SK-N-SH treated with all-trans-retinoic acid at 6 μM for 48 hours (cell line): Measurements from ENCODE around the gene KIAA1671.

Experiments
- ATAC-seq: fragments of 200-7000 bp; cut with Tn5 transposase; 3 replicates; pipeline ENCODE4 v1.9.1; 2020; ENCODE audit warnings: mild to moderate bottlenecking, moderate library complexity
- ARNTL ChIP-seq: fragments of 450-650 bp; formaldehyde crosslinking; IDR thresholded peaks from 2 replicates; pipeline ENCODE4 v1.5.0; 2020; ENCODE audit warnings: low read depth, mild to moderate bottlenecking, moderate library complexity, borderline replicate concordance
- BACH2 ChIP-seq: fragments of 250-450 bp; sonication (Bioruptor Pico); IDR thresholded peaks from 2 replicates; pipeline ENCODE4 v1.9.0; 2021; ENCODE audit warnings: mild to moderate bottlenecking, borderline replicate concordance
- CREB5 ChIP-seq: fragments of 250-450 bp; sonication (Bioruptor Pico); IDR thresholded peaks from 2 replicates; pipeline ENCODE4 v1.5.1; 2020; ENCODE audit warnings: low read depth, mild to moderate bottlenecking, moderate library complexity
- ESRRG ChIP-seq: fragments of 250-450 bp; sonication (Bioruptor Pico); IDR thresholded peaks from 2 replicates; pipeline ENCODE4 v1.6.1; 2021; ENCODE audit warnings: mild to moderate bottlenecking
- ISL1 ChIP-seq: fragments of 250-450 bp; sonication (Bioruptor Pico); IDR thresholded peaks from 2 replicates; pipeline ENCODE4 v2.1.2; 2022; ENCODE audit warnings: mild to moderate bottlenecking, moderate library complexity
- POU6F1 ChIP-seq: fragments of 250-450 bp; sonication (Bioruptor Pico); IDR thresholded peaks from 2 replicates; pipeline ENCODE4 v1.8.0; 2021; ENCODE audit warnings: low read depth, mild to moderate bottlenecking, moderate library complexity, borderline replicate concordance
- PPARA ChIP-seq: fragments of 250-450 bp; sonication (Bioruptor Pico); IDR thresholded peaks from 2 replicates; pipeline ENCODE4 v1.5.0; 2020; ENCODE audit warnings: mild to moderate bottlenecking, borderline replicate concordance
- RARB ChIP-seq: fragments of 250-450 bp; sonication (Bioruptor Pico); IDR thresholded peaks from 2 replicates; pipeline ENCODE4 v1.8.0; 2021; ENCODE audit warnings: mild to moderate bottlenecking, moderate library complexity
- SNAI2 ChIP-seq: fragments of 250-450 bp; sonication (Bioruptor Pico); IDR thresholded peaks from 2 replicates; pipeline ENCODE4 v1.5.0; 2020; ENCODE audit warnings: mild to moderate bottlenecking, moderate library complexity
- TOX ChIP-seq: fragments of 250-450 bp; sonication (Bioruptor Pico); IDR thresholded peaks from 2 replicates; pipeline ENCODE4 v1.8.0; 2021; ENCODE audit warnings: mild to moderate bottlenecking, moderate library complexity, borderline replicate concordance
- TSHZ2 ChIP-seq: fragments of 250-450 bp; sonication (Bioruptor Pico); IDR thresholded peaks from 2 replicates; pipeline ENCODE4 v1.5.0; 2020; ENCODE audit warnings: mild to moderate bottlenecking, moderate library complexity
- ZC3H10 ChIP-seq: fragments of 250-450 bp; sonication (Bioruptor Pico); IDR thresholded peaks from 2 replicates; pipeline ENCODE4 v1.5.1; 2021; ENCODE audit warnings: mild to moderate bottlenecking, moderate library complexity
- ZFP30 ChIP-seq: fragments of 450-650 bp; formaldehyde crosslinking; IDR thresholded peaks from 2 replicates; pipeline ENCODE4 v1.5.0; 2022; ENCODE audit warnings: mild to moderate bottlenecking, moderate library complexity
- ZNF565 ChIP-seq: fragments of 450-650 bp; formaldehyde crosslinking; conservative IDR thresholded peaks from 2 replicates; pipeline ENCODE4 v1.5.0; 2020; ENCODE audit warnings: low read depth, mild to moderate bottlenecking, moderate library complexity
- ZNF70 ChIP-seq: fragments of 450-650 bp; formaldehyde crosslinking; IDR thresholded peaks from 2 replicates; pipeline ENCODE4 v1.5.0; 2020; ENCODE audit warnings: mild to moderate bottlenecking, moderate library complexity
- ZNF8 ChIP-seq: fragments of 450-650 bp; formaldehyde crosslinking; IDR thresholded peaks from 2 replicates; pipeline ENCODE4 v1.5.0; 2020; ENCODE audit warnings: mild to moderate bottlenecking, moderate library complexity

Gene KIAA1671

GRCh38 chr22:25208328-25208727 lies 255.8 kb downstream of the KIAA1671 start:
- no peak for ATAC-seq
- TF ChIP-seq ZNF70 (CRISPR knock-in tag) (no peak), RARB (CRISPR knock-in tag) (no peak), BACH2 (no peak), SNAI2 (CRISPR knock-in tag) (no peak), ZFP30 (CRISPR knock-in tag) (no peak), PPARA (CRISPR knock-in tag) (no peak), TSHZ2 (no peak), ARNTL (CRISPR knock-in tag) (no peak), CREB5 (CRISPR knock-in tag) (no peak), ZNF8 (CRISPR knock-in tag) (no peak), ZNF565 (no peak)

- ATAC-seq: no peak
- TF ChIP-seq SNAI2 (CRISPR knock-in tag) (no peak), ESRRG (no peak), ARNTL (CRISPR knock-in tag) (no peak), ZNF565 (no peak), POU6F1 (CRISPR knock-in tag) (no peak), CREB5 (CRISPR knock-in tag) (no peak)
Measured at GRCh38 chr22:25208743-25209505, 256.4 kb downstream of the KIAA1671 start.

- ATAC-seq: no peak
- TF ChIP-seq ZNF8 (CRISPR knock-in tag) (no peak), RARB (CRISPR knock-in tag) (no peak), ZC3H10 (CRISPR knock-in tag) (no peak), PPARA (CRISPR knock-in tag) (no peak), ZFP30 (CRISPR knock-in tag) (no peak), ISL1 (CRISPR knock-in tag) (no peak)
Measured at GRCh38 chr22:25210793-25211192, 258.3 kb downstream of the KIAA1671 start.

GRCh38 chr22:25212337-25212736 lies 259.8 kb downstream of the KIAA1671 start:
- no peak for ATAC-seq
- TF ChIP-seq ZC3H10 (CRISPR knock-in tag): no peak
- TF ChIP-seq TOX (CRISPR knock-in tag): no peak
- no peak for TF ChIP-seq ZNF565
- no peak for TF ChIP-seq ZFP30 (CRISPR knock-in tag)
- no peak for TF ChIP-seq POU6F1 (CRISPR knock-in tag)
- no peak for TF ChIP-seq ARNTL (CRISPR knock-in tag)
- no peak for TF ChIP-seq ZNF70 (CRISPR knock-in tag)
- no peak for TF ChIP-seq TSHZ2
